K562 (cell line): ENCODE data around the gene FMN2. TPM values are rescaled to one million over a fixed set of nuclear protein-coding genes. Genes with fewer than 3 reads are reported as not detected.

Experiments
- ATAC-seq: fragments of 200-7000 bp; cut with Tn5 transposase; 3 replicates; pipeline ENCODE4 v1.9.1; 2020; ENCODE audit warnings: moderate library complexity
- BruUV-seq: library from RNA; stranded (reverse); fragments of 400-500 nt; replicated peaks from 2 replicates; lab custom pipeline; 2021; lab: Mats Ljungman, UMichigan
- CTCF ChIA-PET: fragments of 300-600 bp; formaldehyde crosslinking; extraction: SDS; loops from one replicate; lab custom pipeline; 2021; ENCODE audit warnings: low intra/inter-chr PET ratio; lab: Yijun Ruan, JAX
- POLR2A ChIA-PET: fragments of 300-600, 350-650 bp; sonication (Branson Sonifier 250); formaldehyde crosslinking; extraction: SDS; loops from one replicate; lab custom pipeline; 2021; ENCODE audit warnings: antibody characterized with exemption, inconsistent platforms; lab: Yijun Ruan, JAX
- DNase-seq, 4 experiments: peaks; one replicate each; pipeline versions ENCODE4 v3.0.0 to v3.0.0-alpha.2; 2011 to 2018; ENCODE audit warnings: low spot score in 3 of 4, mixed read lengths in 3 of 4; ENCODE audit errors: extremely low read depth in 1 of 4
- FAIRE-seq: peaks from 2 replicates; lab custom pipeline; 2011; peaks lifted over from hg19 to GRCh38; lab: Jason Lieb, UNC
- H2AFZ ChIP-seq: 2 replicates; pipeline ENCODE4 v1.6.0; 2011; ENCODE audit warnings: low read depth, low read length, control low read depth, inconsistent platforms
- H3K27ac ChIP-seq: fragments of 200-600 bp; 3 replicates; pipeline ENCODE4 v1.8.0; 2011; ENCODE audit warnings: low read depth, mild to moderate bottlenecking, control low read depth, inconsistent platforms, low read length, moderate library complexity, mixed read lengths; ENCODE audit errors: extremely low read depth
- H3K27me3 ChIP-seq, 2 experiments: fragments of 300-600 bp in 1 of 2; 2 replicates in 1 of 2; 3 replicates in 1 of 2; pipeline versions ENCODE4 v1.6.0 to v1.8.0; 2011; ENCODE audit warnings: inconsistent platforms in 2 of 2, low read length in 2 of 2, mild to moderate bottlenecking in 1 of 2, mixed read lengths in 1 of 2, moderate library complexity in 1 of 2; ENCODE audit not compliant: control insufficient read depth in 2 of 2, insufficient read depth in 2 of 2
- H3K36me3 ChIP-seq: fragments of 300-600 bp; 3 replicates; pipeline ENCODE4 v1.8.0; 2011; ENCODE audit warnings: mild to moderate bottlenecking, low read length, inconsistent platforms; ENCODE audit not compliant: control insufficient read depth, insufficient read depth
- H3K4me1 ChIP-seq, 2 experiments: fragments of 200-600 bp in 1 of 2; replicated peaks in 1 of 2; 2 replicates in 1 of 2; 3 replicates in 1 of 2; pipeline versions ENCODE4 v1.5.1 to v1.8.0; 2011; ENCODE audit warnings: inconsistent platforms in 2 of 2, low read length in 2 of 2, mild to moderate bottlenecking in 1 of 2, mixed read lengths in 1 of 2, moderate library complexity in 1 of 2; ENCODE audit not compliant: control insufficient read depth in 2 of 2, insufficient read depth in 2 of 2
- H3K4me2 ChIP-seq: 2 replicates; pipeline ENCODE4 v1.6.1; 2011; ENCODE audit warnings: low read length, control low read depth, inconsistent platforms, mixed read lengths; ENCODE audit not compliant: insufficient read depth
- H3K4me3 ChIP-seq: fragments of 200-600 bp; sonication (generic), shearing (Covaris generic); 2 replicates; pipeline ENCODE4 v1.5.1; 2016; ENCODE audit warnings: control low read depth, inconsistent platforms
- H3K79me2 ChIP-seq: fragments of 200-600 bp; 3 replicates; pipeline ENCODE4 v1.8.0; 2011; ENCODE audit warnings: low read length, inconsistent platforms; ENCODE audit not compliant: control insufficient read depth, insufficient read depth
- H3K9ac ChIP-seq, 2 experiments: 2 replicates each; pipeline versions ENCODE4 v1.6.0 to v1.6.1; 2011; ENCODE audit warnings: low read depth in 2 of 2, low read length in 2 of 2, control low read depth in 1 of 2, inconsistent platforms in 1 of 2, mild to moderate bottlenecking in 1 of 2, mixed read lengths in 1 of 2; ENCODE audit not compliant: insufficient read depth in 1 of 2
- H3K9me1 ChIP-seq: one replicate; pipeline ENCODE4 v1.6.0; 2011; ENCODE audit warnings: inconsistent platforms, mild to moderate bottlenecking, low read length, moderate library complexity; ENCODE audit not compliant: control insufficient read depth, insufficient read depth
- H3K9me3 ChIP-seq: replicated peaks from 2 replicates; pipeline ENCODE4 v1.5.1; 2011; ENCODE audit warnings: low read depth, low read length, inconsistent platforms; ENCODE audit not compliant: control insufficient read depth, insufficient read depth
- H4K20me1 ChIP-seq: replicated peaks from 2 replicates; pipeline ENCODE4 v1.6.1; 2011; ENCODE audit warnings: low read length, inconsistent platforms, mixed read lengths; ENCODE audit not compliant: control insufficient read depth, insufficient read depth
- MCM2 ChIP-seq: fragments of 450-650 bp; IDR thresholded peaks from 2 replicates; pipeline ENCODE4 v1.6.1; 2017; ENCODE audit warnings: low read depth, mild to moderate bottlenecking
- NCOR1 ChIP-seq: fragments of 450-650 bp; IDR thresholded peaks from 2 replicates; pipeline ENCODE4 v1.6.1; 2016; ENCODE audit warnings: mild to moderate bottlenecking, moderate library complexity
- TAF7 ChIP-seq: fragments of 450-650 bp; IDR thresholded peaks from 2 replicates; pipeline ENCODE4 v1.6.1; 2016; ENCODE audit warnings: missing genetic modification characterization, missing compliant biosample characterization
- ZNF592 ChIP-seq: fragments of 450-650 bp; IDR thresholded peaks from 2 replicates; pipeline ENCODE4 v1.6.1; 2017; ENCODE audit warnings: antibody characterized with exemption, mild to moderate bottlenecking
- WGBS: fragments of 100-300 bp; shearing (Covaris generic); methylation state at CpG from one replicate; pipeline ENCODE4 v1.1.6; 2016; ENCODE audit warnings: low coverage, mixed read lengths; ENCODE audit not compliant: insufficient coverage; ENCODE audit errors: missing lambda C conversion rate; 5-methylcytosine and 5-hydroxymethylcytosine counted together
- in situ Hi-C: fragments of 300-500 bp; cut with MboI; formaldehyde crosslinking; loops from 4 replicates; pipeline ENCODE4 v1.15.0; 2018; ENCODE audit warnings: inconsistent platforms, mixed read lengths
- intact Hi-C: fragments of 100-400 bp; cut with micrococcal nuclease; formaldehyde crosslinking; loops from 2 replicates; pipeline ENCODE4 v1.14.2; 2022
- polyA plus RNA-seq, 8 experiments: library from polyadenylated mRNA; depleted of rRNA in 4 of 8; stranded (reverse) in 5 of 8; unstranded in 3 of 8; fragments of >200 nt; fragmentation: Nextera tagmentation in 2 of 8; fragmentation: Illumina TruSeq in 1 of 8; extraction: Ambion mirVana in 2 of 8; extraction: Trizol in 1 of 8; gene quantifications; 2 replicates each; pipeline versions ENCODE4 v1.2.1 to v1.2.3, GENCODE V29; 2011 to 2014; ENCODE audit warnings: inconsistent platforms in 1 of 8, missing spikeins in 1 of 8
- total RNA-seq, 7 experiments: library from RNA; depleted of rRNA in 6 of 7; stranded (reverse); fragments of >200 nt in 6 of 7; fragmentation: Illumina TruSeq in 2 of 7; extraction: Trizol in 2 of 7; gene quantifications; 2 replicates each; pipeline versions ENCODE4 v1.2.1 to v1.2.3, GENCODE V29; 2011 to 2021; ENCODE audit warnings: low replicate concordance in 1 of 7

The FMN2 gene
- total and polyA plus RNA-seq, 9 of the 15 experiments (the other 6 are each of a cell fraction or from before 2014, with no cell fraction given) = 0.15 to 0.45 (median 0.16) TPM; not detected in 3

- FAIRE-seq (peak; percentile 37), DNase-seq (no peak), ATAC-seq (no peak)
- H3K36me3 ChIP-seq = no peaks in the 10 kb centered on the region
- no peaks in the 10 kb centered on the region for H3K9me1 ChIP-seq
- no peak overlapping the region for H3K4me3 ChIP-seq
- no peaks in the 10 kb centered on the region for H3K4me1 ChIP-seq
- no peaks in the 10 kb centered on the region for H3K27me3 ChIP-seq
- no peak overlapping the region for H2AFZ ChIP-seq
- POLR2A ChIA-PET = no interaction called here
- no TSS peak for BruUV-seq
- no peak overlapping the region for H3K9ac ChIP-seq
- no peak overlapping the region for H3K27ac ChIP-seq
- no peaks in the 10 kb centered on the region for H3K79me2 ChIP-seq
- no peak for TF ChIP-seq MCM2
- no peak for TF ChIP-seq TAF7
- no peak for TF ChIP-seq ZNF592
- TF ChIP-seq NCOR1 = no peak
- no peak overlapping the region for H3K4me2 ChIP-seq
- CTCF ChIA-PET = no interaction called here
- WGBS = 0% methylated on average over 2 of the region's 2 CpGs
- H3K9me3 ChIP-seq = no peaks in the 10 kb centered on the region
- H4K20me1 ChIP-seq = no peaks in the 10 kb centered on the region
- in situ Hi-C loops (no loop called here), intact Hi-C loops (no loop called here)
These were observed 80.2 kb downstream of the FMN2 start for GRCh38 chr1:240171907-240172306.
